ENCODE measurements around the gene GPR176. TPM values are rescaled to one million over a fixed set of nuclear protein-coding genes. Genes with fewer than 3 reads are reported as not detected.

Gene GPR176
- total RNA-seq (under 1 TPM in 1 of 5 experiments, not detected in 4; 0.07 TPM), polyA plus RNA-seq (not detected), total RNA-seq (not detected)

- H3K27ac Mint-ChIP-seq = peak within 1 kb of the TSS in 8 of 9 donors; percentile 43 to 90 (median 77)
- H3K4me1 ChIP-seq (ENCODE audit: control insufficient read depth in 2 of 2, insufficient read depth in 2 of 2, low read length in 2 of 2) = peaks cover 0 to 5% of the 10 kb centered on the region in 2 donors
- peaks cover 0 to 8% (median 0%) of the 10 kb centered on the region in 5 donors for H3K36me3 Mint-ChIP-seq
- peak within 1 kb of the TSS; percentile 75 to 92 (median 88) for H3K4me3 Mint-ChIP-seq
- peak within 1 kb of the TSS; percentile 80 for H3K4me3 ChIP-seq (ENCODE audit: low read length)
- H3K36me3 ChIP-seq (ENCODE audit: control insufficient read depth in 2 of 3, insufficient read depth in 3 of 3, low read length in 3 of 3) = no peaks in the 10 kb centered on the region
- CTCF ChIA-PET = no interaction called here
- H3K27me3 Mint-ChIP-seq = peaks cover 14 to 40% (median 24%) of the 10 kb centered on the region in 5 donors
- no peaks in the 10 kb centered on the region for H3K9me3 ChIP-seq (ENCODE audit: control insufficient read depth in 2 of 3, low read length in 3 of 3)
- H3K27ac ChIP-seq (ENCODE audit: low read depth, low read length) = no peak within 1 kb of the TSS
- peaks cover 5 to 15% of the 10 kb centered on the region in 2 donors for H3K27me3 ChIP-seq (ENCODE audit: control insufficient read depth in 2 of 2, insufficient read depth in 2 of 2, low read length in 2 of 2)
- intact Hi-C loops (cut with micrococcal nuclease) = loop anchor here (1.0 to 5.0 kb wide), 5 partner anchors 14 to 402 kb away; partner anchors contain the start of genes SRP14 (in 2 of the 2), BUB1B (in 1 of the 2), EIF2AK4 (in 1 of the 2) and INAFM2 (in 1 of the 2)
- POLR2A ChIA-PET = interaction anchor here (1.5 to 3.5 kb wide), 2 partner anchors 15 to 19 kb away, joined by 6 to 19 read pairs; partner anchors contain the start of gene EIF2AK4
- DNase-seq (peak in 8 of 9 donors; percentile 10 to 47 (median 32)), ATAC-seq (peak; percentile 33)
- H3K4me1 Mint-ChIP-seq = peaks cover 6 to 22% (median 12%) of the 10 kb centered on the region in 7 donors
- H3K9me3 Mint-ChIP-seq = peaks cover 0 to 7% (median 0%) of the 10 kb centered on the region in 11 donors
These were observed at the start of gene GPR176 for GRCh38 chr15:39919748-39920509. TSS of gene GPR176 (minus strand) at chr15:39920266. CDS start at chr15:39920026, 240 bp downstream.

- no peaks in the 10 kb centered on the region for H3K4me1 ChIP-seq (ENCODE audit: control insufficient read depth in 2 of 2, insufficient read depth in 2 of 2, low read length in 2 of 2)
- ChIA-PET CTCF (interaction anchor here (0.6 kb wide), 1 partner anchor 86 kb away, joined by 3 read pairs; no protein-coding TSS in a partner anchor), POLR2A (no interaction called here)
- Mint-ChIP-seq H3K9me3 (peaks cover 0 to 1% (median 0%) of the 10 kb centered on the region in 11 donors), H3K27me3 (no peaks in the 10 kb centered on the region), H3K4me3 (no peak overlapping the region), H3K4me1 (peaks cover 0 to 11% (median 0%) of the 10 kb centered on the region in 7 donors), H3K27ac (no peak overlapping the region), H3K36me3 (peaks cover 19 to 61% (median 42%) of the 10 kb centered on the region in 5 donors)
- no peak overlapping the region for H3K4me3 ChIP-seq (ENCODE audit: low read length)
- intact Hi-C loops (cut with micrococcal nuclease) = loop anchor here in 1 of 2 donors (5.0 kb wide), 1 partner anchor 37 kb away; the partner anchor contains the start of gene EIF2AK4
- ATAC-seq (no peak), DNase-seq (no peak)
- H3K27me3 ChIP-seq (ENCODE audit: control insufficient read depth in 2 of 2, insufficient read depth in 2 of 2, low read length in 2 of 2) = no peaks in the 10 kb centered on the region
- peaks cover 0 to 40% (median 0%) of the 10 kb centered on the region in 3 experiments for H3K36me3 ChIP-seq (ENCODE audit: control insufficient read depth in 2 of 3, insufficient read depth in 3 of 3, low read length in 3 of 3)
- no peaks in the 10 kb centered on the region for H3K9me3 ChIP-seq (ENCODE audit: control insufficient read depth in 2 of 3, low read length in 3 of 3)
- H3K27ac ChIP-seq (ENCODE audit: low read depth, low read length) = no peak overlapping the region
These were observed 48.9 kb upstream of the GPR176 start for GRCh38 chr15:39969002-39969394.

GRCh38 chr15:39968273-39969001, 48.4 kb upstream of the GPR176 start:
- no peaks in the 10 kb centered on the region for H3K4me1 ChIP-seq (ENCODE audit: control insufficient read depth in 2 of 2, insufficient read depth in 2 of 2, low read length in 2 of 2)
- no peak overlapping the region for H3K27ac ChIP-seq (ENCODE audit: low read depth, low read length)
- ChIA-PET CTCF (interaction anchor here (0.6 kb wide), 1 partner anchor 86 kb away, joined by 3 read pairs; no protein-coding TSS in a partner anchor), POLR2A (no interaction called here)
- no peak overlapping the region for H3K4me3 ChIP-seq (ENCODE audit: low read length)
- intact Hi-C loops (cut with micrococcal nuclease) = loop anchor here in 1 of 2 donors (5.0 kb wide), 1 partner anchor 36 kb away; the partner anchor contains the start of gene EIF2AK4
- H3K4me3 Mint-ChIP-seq = no peak overlapping the region
- H3K9me3 ChIP-seq (ENCODE audit: control insufficient read depth in 2 of 3, low read length in 3 of 3) = no peaks in the 10 kb centered on the region
- ATAC-seq (no peak), DNase-seq (no peak)
- no peak overlapping the region for H3K27ac Mint-ChIP-seq
- peaks cover 0 to 1% (median 0%) of the 10 kb centered on the region in 11 donors for H3K9me3 Mint-ChIP-seq
- peaks cover 0 to 11% (median 0%) of the 10 kb centered on the region in 7 donors for H3K4me1 Mint-ChIP-seq
- peaks cover 15 to 59% (median 39%) of the 10 kb centered on the region in 5 donors for H3K36me3 Mint-ChIP-seq
- no peaks in the 10 kb centered on the region for H3K27me3 ChIP-seq (ENCODE audit: control insufficient read depth in 2 of 2, insufficient read depth in 2 of 2, low read length in 2 of 2)
- H3K36me3 ChIP-seq (ENCODE audit: control insufficient read depth in 2 of 3, insufficient read depth in 3 of 3, low read length in 3 of 3) = peaks cover 0 to 35% (median 0%) of the 10 kb centered on the region in 3 experiments
- H3K27me3 Mint-ChIP-seq = no peaks in the 10 kb centered on the region

GRCh38 chr15:39966521-39966920, 46.5 kb upstream of the GPR176 start:
- Mint-ChIP-seq H3K36me3 (peaks cover 21 to 59% (median 43%) of the 10 kb centered on the region in 5 donors), H3K9me3 (peaks cover 0 to 1% (median 0%) of the 10 kb centered on the region in 11 donors), H3K27me3 (no peaks in the 10 kb centered on the region), H3K27ac (no peak overlapping the region), H3K4me1 (peaks cover 0 to 11% (median 0%) of the 10 kb centered on the region in 7 donors), H3K4me3 (no peak overlapping the region)
- Histone ChIP-seq H3K4me1 (ENCODE audit: control insufficient read depth in 2 of 2, insufficient read depth in 2 of 2, low read length in 2 of 2) (no peaks in the 10 kb centered on the region), H3K4me3 (ENCODE audit: low read length) (no peak overlapping the region), H3K27me3 (ENCODE audit: control insufficient read depth in 2 of 2, insufficient read depth in 2 of 2, low read length in 2 of 2) (no peaks in the 10 kb centered on the region), H3K27ac (ENCODE audit: low read depth, low read length) (no peak overlapping the region), H3K9me3 (ENCODE audit: control insufficient read depth in 2 of 3, low read length in 3 of 3) (no peaks in the 10 kb centered on the region), H3K36me3 (ENCODE audit: control insufficient read depth in 2 of 3, insufficient read depth in 3 of 3, low read length in 3 of 3) (peaks cover 0 to 30% (median 0%) of the 10 kb centered on the region in 3 experiments)
- no peak for DNase-seq
- no peak for ATAC-seq
- POLR2A ChIA-PET = no interaction called here
- intact Hi-C loops (cut with micrococcal nuclease) = loop anchor here in 1 of 2 donors (5.0 kb wide), 1 partner anchor 34 kb away; the partner anchor contains the start of gene EIF2AK4
- CTCF ChIA-PET = no interaction called here

- H3K4me1 Mint-ChIP-seq = peaks cover 0 to 8% (median 0%) of the 10 kb centered on the region in 7 donors
- no peaks in the 10 kb centered on the region for H3K27me3 Mint-ChIP-seq
- H3K9me3 Mint-ChIP-seq = peaks cover 0 to 1% (median 0%) of the 10 kb centered on the region in 11 donors
- no peaks in the 10 kb centered on the region for H3K4me1 ChIP-seq (ENCODE audit: control insufficient read depth in 2 of 2, insufficient read depth in 2 of 2, low read length in 2 of 2)
- no peak overlapping the region for H3K4me3 ChIP-seq (ENCODE audit: low read length)
- no peak overlapping the region for H3K27ac Mint-ChIP-seq
- POLR2A ChIA-PET = no interaction called here
- ATAC-seq (no peak), DNase-seq (no peak)
- CTCF ChIA-PET = no interaction called here
- H3K36me3 ChIP-seq (ENCODE audit: control insufficient read depth in 2 of 3, insufficient read depth in 3 of 3, low read length in 3 of 3) = peaks cover 0 to 28% (median 0%) of the 10 kb centered on the region in 3 experiments
- no peak overlapping the region for H3K27ac ChIP-seq (ENCODE audit: low read depth, low read length)
- H3K4me3 Mint-ChIP-seq = no peak overlapping the region
- H3K9me3 ChIP-seq (ENCODE audit: control insufficient read depth in 2 of 3, low read length in 3 of 3) = no peaks in the 10 kb centered on the region
- intact Hi-C loops (cut with micrococcal nuclease) = no loop called here
- peaks cover 21 to 46% (median 34%) of the 10 kb centered on the region in 5 donors for H3K36me3 Mint-ChIP-seq
- no peaks in the 10 kb centered on the region for H3K27me3 ChIP-seq (ENCODE audit: control insufficient read depth in 2 of 2, insufficient read depth in 2 of 2, low read length in 2 of 2)
These were observed 43.7 kb upstream of the GPR176 start for GRCh38 chr15:39963786-39964185.

- H3K36me3 ChIP-seq (ENCODE audit: control insufficient read depth in 2 of 3, insufficient read depth in 3 of 3, low read length in 3 of 3) = peaks cover 0 to 32% (median 3%) of the 10 kb centered on the region in 3 experiments
- no peak for DNase-seq
- CTCF ChIA-PET = no interaction called here
These were observed 41.0 kb upstream of the GPR176 start for GRCh38 chr15:39961051-39961450.

More at GRCh38 chr15:39961051-39961450, 41.0 kb upstream of the GPR176 start:
- intact Hi-C loops (cut with micrococcal nuclease) = no loop called here
- H3K4me3 ChIP-seq (ENCODE audit: low read length) = no peak overlapping the region
- H3K9me3 ChIP-seq (ENCODE audit: control insufficient read depth in 2 of 3, low read length in 3 of 3) = no peaks in the 10 kb centered on the region
- H3K4me1 ChIP-seq (ENCODE audit: control insufficient read depth in 2 of 2, insufficient read depth in 2 of 2, low read length in 2 of 2) = no peaks in the 10 kb centered on the region
- no peak overlapping the region for H3K27ac ChIP-seq (ENCODE audit: low read depth, low read length)
- ATAC-seq = no peak
- peaks cover 13 to 39% (median 31%) of the 10 kb centered on the region in 5 donors for H3K36me3 Mint-ChIP-seq
- H3K27me3 Mint-ChIP-seq = no peaks in the 10 kb centered on the region
- H3K27ac Mint-ChIP-seq = no peak overlapping the region
- POLR2A ChIA-PET = no interaction called here
- H3K27me3 ChIP-seq (ENCODE audit: control insufficient read depth in 2 of 2, insufficient read depth in 2 of 2, low read length in 2 of 2) = no peaks in the 10 kb centered on the region
- H3K4me1 Mint-ChIP-seq = peaks cover 0 to 5% (median 0%) of the 10 kb centered on the region in 7 donors
- H3K4me3 Mint-ChIP-seq = no peak overlapping the region
- no peaks in the 10 kb centered on the region for H3K9me3 Mint-ChIP-seq

All from naive thymus-derived CD4-positive, alpha-beta T cell (primary cell).